HepG2 (cell line): ENCODE measurements around the gene PRKCZ. TPM values are rescaled to one million over a fixed set of nuclear protein-coding genes. Genes with fewer than 3 reads are reported as not detected.

Experiments
- BCL6 ChIP-seq: IDR thresholded peaks from 2 replicates; pipeline ENCODE4 v1.6.1; 2016; ENCODE audit warnings: missing genetic modification reagents, missing compliant biosample characterization
- CEBPB ChIP-seq: IDR thresholded peaks from 2 replicates; pipeline ENCODE4 v1.6.1; 2011; ENCODE audit warnings: low read depth, low read length, improper control_type of control experiment, borderline replicate concordance
- CEBPG ChIP-seq: IDR thresholded peaks from 2 replicates; pipeline ENCODE4 v1.6.1; 2016
- GLI4 ChIP-seq: sonication (generic); formaldehyde crosslinking; IDR thresholded peaks from 2 replicates; pipeline ENCODE4 v1.5.1; 2020; ENCODE audit warnings: missing genetic modification reagents, mild to moderate bottlenecking, moderate library complexity, borderline replicate concordance
- HDAC2 ChIP-seq: sonication (generic); formaldehyde crosslinking; IDR thresholded peaks from 2 replicates; pipeline ENCODE4 v1.4.0; 2020; ENCODE audit warnings: missing genetic modification reagents
- HOXA3 ChIP-seq: sonication (generic); formaldehyde crosslinking; IDR thresholded peaks from 2 replicates; pipeline ENCODE4 v1.5.0; 2020; ENCODE audit warnings: missing genetic modification reagents
- KDM5B ChIP-seq: sonication (generic); formaldehyde crosslinking; IDR thresholded peaks from 2 replicates; pipeline ENCODE4 v1.4.0; 2020; ENCODE audit warnings: missing genetic modification reagents, mild to moderate bottlenecking, borderline replicate concordance
- NAIF1 ChIP-seq: sonication (generic); formaldehyde crosslinking; IDR thresholded peaks from 2 replicates; pipeline ENCODE4 v1.5.0; 2020; ENCODE audit warnings: mild to moderate bottlenecking, missing genetic modification reagents, borderline replicate concordance
- PITX1 ChIP-seq: sonication (generic); formaldehyde crosslinking; IDR thresholded peaks from 2 replicates; pipeline ENCODE4 v1.5.1; 2020; ENCODE audit warnings: mild to moderate bottlenecking, missing genetic modification reagents
- POGZ ChIP-seq: sonication (generic); formaldehyde crosslinking; IDR thresholded peaks from 2 replicates; pipeline ENCODE4 v1.4.0; 2020; ENCODE audit warnings: mild to moderate bottlenecking, missing genetic modification reagents
- RBAK ChIP-seq: sonication (generic); formaldehyde crosslinking; IDR thresholded peaks from 2 replicates; pipeline ENCODE4 v1.5.1; 2020; ENCODE audit warnings: mild to moderate bottlenecking, missing genetic modification reagents
- STAT5B ChIP-seq: sonication (generic); formaldehyde crosslinking; IDR thresholded peaks from 2 replicates; pipeline ENCODE4 v1.4.0; 2020; ENCODE audit warnings: missing genetic modification reagents
- TFDP2 ChIP-seq: sonication (generic); formaldehyde crosslinking; IDR thresholded peaks from 2 replicates; pipeline ENCODE4 v1.4.0; 2020; ENCODE audit warnings: missing genetic modification reagents
- YEATS2 ChIP-seq: sonication (generic); formaldehyde crosslinking; IDR thresholded peaks from 2 replicates; pipeline ENCODE4 v1.4.0; 2020; ENCODE audit warnings: missing genetic modification reagents, borderline replicate concordance
- ZBTB38 ChIP-seq: sonication (generic); formaldehyde crosslinking; IDR thresholded peaks from 2 replicates; pipeline ENCODE4 v1.5.1; 2020; ENCODE audit warnings: mild to moderate bottlenecking, missing genetic modification reagents
- ZC3H13 ChIP-seq: sonication (generic); formaldehyde crosslinking; IDR thresholded peaks from 2 replicates; pipeline ENCODE4 v1.8.1; 2023; ENCODE audit warnings: mild to moderate bottlenecking, missing genetic modification reagents, moderate library complexity
- ZMYM3 ChIP-seq: sonication (generic); formaldehyde crosslinking; IDR thresholded peaks from 2 replicates; pipeline ENCODE4 v1.5.1; 2020; ENCODE audit warnings: mild to moderate bottlenecking, missing genetic modification reagents
- ZNF44 ChIP-seq: sonication (generic); formaldehyde crosslinking; IDR thresholded peaks from 2 replicates; pipeline ENCODE4 v1.5.1; 2020; ENCODE audit warnings: mild to moderate bottlenecking, missing genetic modification reagents
- ZNF446 ChIP-seq: sonication (generic); formaldehyde crosslinking; IDR thresholded peaks from 2 replicates; pipeline ENCODE4 v1.5.0; 2020; ENCODE audit warnings: mild to moderate bottlenecking, missing genetic modification reagents
- ZNF563 ChIP-seq: sonication (generic); formaldehyde crosslinking; IDR thresholded peaks from 2 replicates; pipeline ENCODE4 v1.8.0; 2022; ENCODE audit warnings: mild to moderate bottlenecking, moderate library complexity, missing genetic modification reagents
- ZNF615 ChIP-seq: sonication (generic); formaldehyde crosslinking; IDR thresholded peaks from 2 replicates; pipeline ENCODE4 v1.5.0; 2020; ENCODE audit warnings: mild to moderate bottlenecking, missing genetic modification reagents, borderline replicate concordance
- ZNF616 ChIP-seq: sonication (generic); formaldehyde crosslinking; IDR thresholded peaks from 2 replicates; pipeline ENCODE4 v1.5.0; 2020; ENCODE audit warnings: low read depth, mild to moderate bottlenecking, missing genetic modification reagents
- ZNF766 ChIP-seq: sonication (generic); formaldehyde crosslinking; IDR thresholded peaks from 2 replicates; pipeline ENCODE4 v1.5.0; 2020; ENCODE audit warnings: missing genetic modification reagents, borderline replicate concordance
- ZNF788 ChIP-seq: sonication (generic); formaldehyde crosslinking; IDR thresholded peaks from 2 replicates; pipeline ENCODE4 v1.5.0; 2020; ENCODE audit warnings: mild to moderate bottlenecking, missing genetic modification reagents, borderline replicate concordance
- polyA plus RNA-seq, 8 experiments: library from polyadenylated mRNA; depleted of rRNA in 3 of 8; stranded (reverse) in 7 of 8; unstranded in 1 of 8; fragments of >200 nt; fragmentation: Illumina TruSeq in 4 of 8; extraction: Trizol in 4 of 8; gene quantifications; 2 replicates each; pipeline versions ENCODE4 v1.2.1 to v1.2.3, GENCODE V29; 2011 to 2016; ENCODE audit warnings: low read depth in 4 of 8, missing spikeins in 1 of 8, mixed read lengths in 1 of 8; ENCODE audit not compliant: insufficient read depth in 1 of 8
- total RNA-seq, 5 experiments: library from RNA; depleted of rRNA; stranded (reverse); fragments of >200 nt; fragmentation: Illumina TruSeq; extraction: Trizol; gene quantifications; 2 replicates each; pipeline ENCODE4 v1.2.3, GENCODE V29; 2016; ENCODE audit warnings: low read depth in 1 of 5
- TF ChIP-seq, protein P1 (sequence below): sonication (generic); formaldehyde crosslinking; IDR thresholded peaks from 2 replicates; pipeline ENCODE4 v1.4.0; 2020; ENCODE audit warnings: mild to moderate bottlenecking, missing genetic modification reagents
- TF ChIP-seq, protein P2 (sequence below): sonication (generic); formaldehyde crosslinking; IDR thresholded peaks from 2 replicates; pipeline ENCODE4 v1.4.0; 2020; ENCODE audit warnings: mild to moderate bottlenecking, missing genetic modification reagents
- TF ChIP-seq, protein P3 (sequence below): sonication (generic); formaldehyde crosslinking; IDR thresholded peaks from 2 replicates; pipeline ENCODE4 v1.5.0; 2020; ENCODE audit warnings: mild to moderate bottlenecking, missing genetic modification reagents, borderline replicate concordance

The PRKCZ gene
- total and polyA plus RNA-seq, 2 of the 13 experiments (the other 11 are each of a cell fraction or from before 2014, with no cell fraction given) = 34.7 to 85.2 TPM

- TF ChIP-seq ZC3H13 (no peak), ZNF615 (no peak), ZBTB38 (peak; percentile 99), POGZ (CRISPR knock-in tag) (peak; percentile 13; the same call in 1 of the 2 replicates), RBAK (no peak), ZNF44 (CRISPR knock-in tag) (no peak), PITX1 (peak; percentile 27; the same call in 1 of the 2 replicates), HDAC2 (peak; percentile 44; the same call in 1 of the 2 replicates), ZNF446 (CRISPR knock-in tag) (0 out of 2 replicates have a peak, but pooled peaks have one; percentile 47), GLI4 (no peak), TFDP2 (CRISPR knock-in tag) (peak; percentile 53; the same call in 1 of the 2 replicates), CEBPG (CRISPR knock-in tag) (peak; percentile 94), ZMYM3 (CRISPR knock-in tag) (no peak; the same call in 1 of the 2 replicates), NAIF1 (CRISPR knock-in tag) (no peak), YEATS2 (CRISPR knock-in tag) (0 out of 2 replicates have a peak, but pooled peaks have one; percentile 23), STAT5B (CRISPR knock-in tag) (no peak), ZNF563 (CRISPR knock-in tag) (0 out of 2 replicates have a peak, but pooled peaks have one; percentile 28), ZNF616 (0 out of 2 replicates have a peak, but pooled peaks have one; percentile 49), CEBPB (peak; percentile 93), ZNF766 (CRISPR knock-in tag) (peak; percentile 54; the same call in 1 of the 2 replicates), HOXA3 (CRISPR knock-in tag) (peak; percentile 74; the same call in 1 of the 2 replicates), ZNF788 (CRISPR knock-in tag) (peak; percentile 38; the same call in 1 of the 2 replicates), BCL6 (CRISPR knock-in tag) (0 out of 2 replicates have a peak, but pooled peaks have one; percentile 16), KDM5B (CRISPR knock-in tag) (peak; percentile 87)
- TF ChIP-seq, protein P1, sequence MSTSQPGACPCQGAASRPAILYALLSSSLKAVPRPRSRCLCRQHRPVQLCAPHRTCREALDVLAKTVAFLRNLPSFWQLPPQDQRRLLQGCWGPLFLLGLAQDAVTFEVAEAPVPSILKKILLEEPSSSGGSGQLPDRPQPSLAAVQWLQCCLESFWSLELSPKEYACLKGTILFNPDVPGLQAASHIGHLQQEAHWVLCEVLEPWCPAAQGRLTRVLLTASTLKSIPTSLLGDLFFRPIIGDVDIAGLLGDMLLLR = 0 out of 2 replicates have a peak, but pooled peaks have one; percentile 37
- TF ChIP-seq, protein P2, sequence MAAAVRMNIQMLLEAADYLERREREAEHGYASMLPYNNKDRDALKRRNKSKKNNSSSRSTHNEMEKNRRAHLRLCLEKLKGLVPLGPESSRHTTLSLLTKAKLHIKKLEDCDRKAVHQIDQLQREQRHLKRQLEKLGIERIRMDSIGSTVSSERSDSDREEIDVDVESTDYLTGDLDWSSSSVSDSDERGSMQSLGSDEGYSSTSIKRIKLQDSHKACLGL (CRISPR knock-in tag) = 0 out of 2 replicates have a peak, but pooled peaks have one; percentile 22
- TF ChIP-seq, protein P3, sequence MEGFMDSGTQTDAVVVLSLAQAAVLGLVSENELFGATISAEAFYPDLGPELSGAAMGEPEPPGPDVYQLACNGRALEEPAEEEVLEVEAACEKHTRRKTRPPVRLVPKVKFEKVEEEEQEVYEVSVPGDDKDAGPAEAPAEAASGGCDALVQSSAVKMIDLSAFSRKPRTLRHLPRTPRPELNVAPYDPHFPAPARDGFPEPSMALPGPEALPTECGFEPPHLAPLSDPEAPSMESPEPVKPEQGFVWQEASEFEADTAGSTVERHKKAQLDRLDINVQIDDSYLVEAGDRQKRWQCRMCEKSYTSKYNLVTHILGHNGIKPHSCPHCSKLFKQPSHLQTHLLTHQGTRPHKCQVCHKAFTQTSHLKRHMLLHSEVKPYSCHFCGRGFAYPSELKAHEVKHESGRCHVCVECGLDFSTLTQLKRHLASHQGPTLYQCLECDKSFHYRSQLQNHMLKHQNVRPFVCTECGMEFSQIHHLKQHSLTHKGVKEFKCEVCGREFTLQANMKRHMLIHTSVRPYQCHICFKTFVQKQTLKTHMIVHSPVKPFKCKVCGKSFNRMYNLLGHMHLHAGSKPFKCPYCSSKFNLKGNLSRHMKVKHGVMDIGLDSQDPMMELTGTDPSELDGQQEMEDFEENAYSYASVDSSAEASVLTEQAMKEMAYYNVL (CRISPR knock-in tag) = peak; percentile 66; the same call in 1 of the 2 replicates
These were observed 53.2 kb downstream of the PRKCZ start (continued) for GRCh38 chr1:2103266-2103900.
